Measurements from ENCODE around the gene MAPK8IP1. TPM values are rescaled to one million over a fixed set of nuclear protein-coding genes. Genes with fewer than 3 reads are reported as not detected.

Gene MAPK8IP1
- total RNA-seq, 1 donor from 2014 or later: 3.7 TPM

GRCh38 chr11:45886816-45887520 is 1.5 kb downstream of the MAPK8IP1 start:
- H4K20me1 ChIP-seq (ENCODE audit: low read depth): peaks cover 40% of the 10 kb centered on the region
- peaks cover 11% of the 10 kb centered on the region for H3K27me3 ChIP-seq
- no peaks in the 10 kb centered on the region for H3K79me2 ChIP-seq (ENCODE audit: low read depth)
- Mint-ChIP-seq H3K27me3 (ENCODE audit: insufficient read depth, low read depth) (peaks cover 12% of the 10 kb centered on the region), H3K36me3 (peaks cover 4% of the 10 kb centered on the region), H3K4me3 (peak overlapping the region; percentile 74), H3K4me1 (peaks cover 9% of the 10 kb centered on the region), H3K9me3 (no peaks in the 10 kb centered on the region), H3K27ac (no peak overlapping the region)
- H3K36me3 ChIP-seq: no peaks in the 10 kb centered on the region
- H2AFZ ChIP-seq (replicated peaks): no peak overlapping the region
- H3K4me1 ChIP-seq: peaks cover 3% of the 10 kb centered on the region
- no peaks in the 10 kb centered on the region for H3K9me3 ChIP-seq (ENCODE audit: low read depth)
- no peak for DNase-seq (ENCODE audit: low spot score)
- no peak overlapping the region for H3K4me3 ChIP-seq
- no peak overlapping the region for H3K9ac ChIP-seq
- peaks cover 12% of the 10 kb centered on the region for H3F3A ChIP-seq (ENCODE audit: low read depth)
- TF ChIP-seq CTCF (IDR thresholded peaks at IDR 0.05): no peak
- no peak for TF ChIP-seq EZH2phosphoT487 (IDR thresholded peaks at IDR 0.05)
- TF ChIP-seq EZH2 (IDR thresholded peaks at IDR 0.05): no peak
- no peak overlapping the region for H3K27ac ChIP-seq
- no peak overlapping the region for H3K4me2 ChIP-seq

GRCh38 chr11:45887587-45887986 is 2.1 kb downstream of the MAPK8IP1 start:
- H3K4me3 ChIP-seq: no peak overlapping the region
- TF ChIP-seq CTCF (IDR thresholded peaks at IDR 0.05): no peak
- TF ChIP-seq EZH2phosphoT487 (IDR thresholded peaks at IDR 0.05): no peak
- no peak for TF ChIP-seq EZH2 (IDR thresholded peaks at IDR 0.05)
- H3K27me3 ChIP-seq: peaks cover 11% of the 10 kb centered on the region
- H2AFZ ChIP-seq (replicated peaks): no peak overlapping the region
- H3K4me1 ChIP-seq: peaks cover 3% of the 10 kb centered on the region
- H3K4me1 Mint-ChIP-seq: peaks cover 9% of the 10 kb centered on the region
- H3K36me3 ChIP-seq: no peaks in the 10 kb centered on the region
- peak overlapping the region; percentile 33 for H3K4me3 Mint-ChIP-seq
- H3K9ac ChIP-seq: no peak overlapping the region
- H3K27ac Mint-ChIP-seq: no peak overlapping the region
- H3K36me3 Mint-ChIP-seq: no peaks in the 10 kb centered on the region
- H3K9me3 Mint-ChIP-seq: no peaks in the 10 kb centered on the region
- H3K27ac ChIP-seq: no peak overlapping the region
- H3K27me3 Mint-ChIP-seq (ENCODE audit: insufficient read depth, low read depth): peaks cover 12% of the 10 kb centered on the region
- no peak overlapping the region for H3K4me2 ChIP-seq
- peaks cover 12% of the 10 kb centered on the region for H3F3A ChIP-seq (ENCODE audit: low read depth)
- H4K20me1 ChIP-seq (ENCODE audit: low read depth): peaks cover 40% of the 10 kb centered on the region
- no peaks in the 10 kb centered on the region for H3K79me2 ChIP-seq (ENCODE audit: low read depth)
- no peaks in the 10 kb centered on the region for H3K9me3 ChIP-seq (ENCODE audit: low read depth)
- no peak for DNase-seq (ENCODE audit: low spot score)

DNA sequence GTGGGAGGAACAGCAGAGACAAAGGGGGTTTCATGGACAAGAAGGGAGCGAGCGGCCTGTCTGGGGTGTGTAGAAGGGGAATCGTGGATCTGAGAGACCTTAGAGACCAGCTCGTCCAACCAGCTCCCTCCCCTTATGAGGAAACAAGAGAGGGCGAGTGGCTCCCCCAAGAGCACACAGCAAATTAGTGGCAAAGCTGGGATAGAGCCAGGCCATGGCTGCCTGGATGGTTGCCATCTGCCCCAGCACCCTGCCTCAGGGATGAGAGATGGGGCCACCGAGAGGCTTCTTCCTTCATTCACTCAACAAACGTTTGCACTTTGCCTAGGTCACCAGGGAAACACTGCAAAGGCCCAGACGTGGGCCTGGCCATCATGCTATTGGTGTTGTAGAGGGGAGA is 4.1 kb downstream of the MAPK8IP1 start:
- no peak overlapping the region for H3K9ac ChIP-seq
- Mint-ChIP-seq H3K27ac (no peak overlapping the region), H3K9me3 (no peaks in the 10 kb centered on the region), H3K36me3 (no peaks in the 10 kb centered on the region), H3K4me1 (peaks cover 11% of the 10 kb centered on the region), H3K4me3 (peak overlapping the region; percentile 7), H3K27me3 (ENCODE audit: insufficient read depth, low read depth) (peaks cover 11% of the 10 kb centered on the region)
- DNase-seq (ENCODE audit: low spot score): no peak
- no peak overlapping the region for H3K4me2 ChIP-seq
- peaks cover 11% of the 10 kb centered on the region for H3K27me3 ChIP-seq
- no peaks in the 10 kb centered on the region for H3K79me2 ChIP-seq (ENCODE audit: low read depth)
- H3F3A ChIP-seq (ENCODE audit: low read depth): peaks cover 11% of the 10 kb centered on the region
- H3K36me3 ChIP-seq: no peaks in the 10 kb centered on the region
- H3K9me3 ChIP-seq (ENCODE audit: low read depth): no peaks in the 10 kb centered on the region
- TF ChIP-seq EZH2phosphoT487 (IDR thresholded peaks at IDR 0.05): no peak
- TF ChIP-seq CTCF (IDR thresholded peaks at IDR 0.05): no peak
- no peak for TF ChIP-seq EZH2 (IDR thresholded peaks at IDR 0.05)
- no peak overlapping the region for H3K27ac ChIP-seq
- H2AFZ ChIP-seq (replicated peaks): no peak overlapping the region
- H4K20me1 ChIP-seq (ENCODE audit: low read depth): peaks cover 25% of the 10 kb centered on the region
- H3K4me3 ChIP-seq: no peak overlapping the region
- H3K4me1 ChIP-seq: peaks cover 10% of the 10 kb centered on the region

Measured in neural progenitor cell (in vitro differentiated cells).